Activated CD4-positive, alpha-beta memory T cell treated with anti-CD3 and anti-CD28 coated beads, Interleukin-2, amount 10 ng/mL, durations not matched to agents 7 days and 5 days (primary cell): Measurements from ENCODE around the gene FBXO11. TPM values are rescaled to one million over a fixed set of nuclear protein-coding genes. Genes with fewer than 3 reads are reported as not detected.

Experiments used
- CTCF ChIA-PET: fragments of 350-600 bp; sonication (Branson Sonifier 250); formaldehyde crosslinking; loops from one replicate; lab custom pipeline; 2021; ENCODE audit warnings: antibody characterized with exemption, inconsistent platforms; lab: Charles Lee
- POLR2A ChIA-PET: fragments of 350-600 bp; sonication (Branson Sonifier 250); formaldehyde crosslinking; loops from one replicate; lab custom pipeline; 2021; ENCODE audit warnings: antibody characterized with exemption; lab: Charles Lee
- DNase-seq: peaks from one replicate; pipeline ENCODE4 v3.0.0-alpha.2; 2020
- H3K27ac Mint-ChIP-seq: one replicate; pipeline ENCODE4 v1.8.0; 2021; ENCODE audit warnings: mild to moderate bottlenecking, mixed read lengths
- H3K27me3 Mint-ChIP-seq: one replicate; pipeline ENCODE4 v1.8.0; 2021; ENCODE audit warnings: mixed read lengths
- H3K36me3 Mint-ChIP-seq: one replicate; pipeline ENCODE4 v1.8.0; 2021; ENCODE audit warnings: low read depth, mixed read lengths
- H3K4me1 Mint-ChIP-seq: one replicate; pipeline ENCODE4 v1.8.0; 2021; ENCODE audit warnings: mixed read lengths
- H3K4me3 Mint-ChIP-seq: one replicate; pipeline ENCODE4 v1.8.0; 2021; ENCODE audit warnings: mild to moderate bottlenecking, mixed read lengths
- H3K9me3 Mint-ChIP-seq: one replicate; pipeline ENCODE4 v1.8.0; 2021; ENCODE audit warnings: mixed read lengths
- total RNA-seq, 2 experiments: library from RNA; stranded (reverse); gene quantifications; one replicate each; pipeline ENCODE4 v1.2.3, GENCODE V29; 2021

Gene FBXO11
- total RNA-seq, 2 experiments from 2014 or later: 59.4 to 59.7 TPM

- Mint-ChIP-seq H3K27ac (no peak overlapping the region), H3K27me3 (no peaks in the 10 kb centered on the region), H3K36me3 (peaks cover 33% of the 10 kb centered on the region), H3K4me3 (no peak overlapping the region), H3K4me1 (peaks cover 42% of the 10 kb centered on the region), H3K9me3 (no peaks in the 10 kb centered on the region)
- CTCF ChIA-PET: no interaction called here
- no peak for DNase-seq
- POLR2A ChIA-PET: no interaction called here
Measured at GRCh38 chr2:47892338-47892730, 14.0 kb downstream of the FBXO11 start.

GRCh38 chr2:47891369-47892337 lies 14.6 kb downstream of the FBXO11 start:
- no peak for DNase-seq
- POLR2A ChIA-PET: no interaction called here
- Mint-ChIP-seq H3K36me3 (peaks cover 29% of the 10 kb centered on the region), H3K27me3 (no peaks in the 10 kb centered on the region), H3K27ac (no peak overlapping the region), H3K4me3 (no peak overlapping the region), H3K9me3 (no peaks in the 10 kb centered on the region), H3K4me1 (peaks cover 37% of the 10 kb centered on the region)
- CTCF ChIA-PET: no interaction called here

- ChIA-PET CTCF (no interaction called here), POLR2A (interaction anchor here (1.3 kb wide), 1 partner anchor 11 kb away, joined by 4 read pairs; no protein-coding TSS in a partner anchor)
- no peak overlapping the region for H3K4me3 Mint-ChIP-seq
- DNase-seq: no peak
- peaks cover 29% of the 10 kb centered on the region for H3K4me1 Mint-ChIP-seq
- no peak overlapping the region for H3K27ac Mint-ChIP-seq
- H3K27me3 Mint-ChIP-seq: no peaks in the 10 kb centered on the region
- H3K9me3 Mint-ChIP-seq: no peaks in the 10 kb centered on the region
- peaks cover 23% of the 10 kb centered on the region for H3K36me3 Mint-ChIP-seq
Measured at GRCh38 chr2:47890711-47891368, 15.5 kb downstream of the FBXO11 start.

GRCh38 chr2:47888581-47889280 lies 17.6 kb downstream of the FBXO11 start:
- peaks cover 28% of the 10 kb centered on the region for H3K36me3 Mint-ChIP-seq
- H3K4me1 Mint-ChIP-seq: peaks cover 28% of the 10 kb centered on the region
- no peaks in the 10 kb centered on the region for H3K9me3 Mint-ChIP-seq
- DNase-seq: no peak
- no peaks in the 10 kb centered on the region for H3K27me3 Mint-ChIP-seq
- CTCF ChIA-PET: interaction anchor here (1.2 to 1.3 kb wide), 2 partner anchors 11 to 18 kb away, joined by 3 to 4 read pairs; no protein-coding TSS in a partner anchor
- H3K4me3 Mint-ChIP-seq: no peak overlapping the region
- POLR2A ChIA-PET: interaction anchor here (1.0 kb wide), 1 partner anchor 18 kb away, joined by 4 read pairs; the partner anchor contains the start of gene FBXO11
- H3K27ac Mint-ChIP-seq: no peak overlapping the region

GRCh38 chr2:47876912-47877311 lies 29.4 kb downstream of the FBXO11 start:
- no peak overlapping the region for H3K27ac Mint-ChIP-seq
- DNase-seq: no peak
- H3K36me3 Mint-ChIP-seq: peaks cover 17% of the 10 kb centered on the region
- peaks cover 12% of the 10 kb centered on the region for H3K4me1 Mint-ChIP-seq
- no peak overlapping the region for H3K4me3 Mint-ChIP-seq
- peaks cover under 1% of the 10 kb centered on the region for H3K9me3 Mint-ChIP-seq
- POLR2A ChIA-PET: no interaction called here
- H3K27me3 Mint-ChIP-seq: no peaks in the 10 kb centered on the region
- CTCF ChIA-PET: no interaction called here

GRCh38 chr2:47872941-47873340 lies 33.4 kb downstream of the FBXO11 start:
- peaks cover 33% of the 10 kb centered on the region for H3K36me3 Mint-ChIP-seq
- no peaks in the 10 kb centered on the region for H3K27me3 Mint-ChIP-seq
- POLR2A ChIA-PET: no interaction called here
- no peak for DNase-seq
- H3K4me3 Mint-ChIP-seq: no peak overlapping the region
- no peaks in the 10 kb centered on the region for H3K9me3 Mint-ChIP-seq
- H3K27ac Mint-ChIP-seq: no peak overlapping the region
- peaks cover 30% of the 10 kb centered on the region for H3K4me1 Mint-ChIP-seq
- CTCF ChIA-PET: interaction anchor here (1.0 kb wide), 1 partner anchor 9 kb away, joined by 3 read pairs; no protein-coding TSS in a partner anchor

GRCh38 chr2:47870641-47871540 lies 35.4 kb downstream of the FBXO11 start:
- ChIA-PET POLR2A (interaction anchor here (0.6 kb wide), 2 partner anchors 13 to 19 kb away, joined by 3 to 4 read pairs; no protein-coding TSS in a partner anchor), CTCF (interaction anchor here (0.6 to 1.4 kb wide), 2 partner anchors 18 to 29 kb away, joined by 3 to 4 read pairs; no protein-coding TSS in a partner anchor)
- Mint-ChIP-seq H3K9me3 (no peaks in the 10 kb centered on the region), H3K4me1 (peaks cover 37% of the 10 kb centered on the region), H3K36me3 (peaks cover 31% of the 10 kb centered on the region), H3K27me3 (no peaks in the 10 kb centered on the region), H3K4me3 (no peak overlapping the region), H3K27ac (no peak overlapping the region)
- DNase-seq: no peak

- Mint-ChIP-seq H3K4me3 (no peak overlapping the region), H3K9me3 (no peaks in the 10 kb centered on the region), H3K36me3 (peaks cover 31% of the 10 kb centered on the region), H3K27ac (no peak overlapping the region), H3K27me3 (no peaks in the 10 kb centered on the region), H3K4me1 (peaks cover 43% of the 10 kb centered on the region)
- DNase-seq: no peak
- CTCF ChIA-PET: interaction anchor here (0.7 to 1.4 kb wide), 3 partner anchors 12 to 552 kb away, joined by 3 to 5 read pairs (median 4); no protein-coding TSS in a partner anchor
- POLR2A ChIA-PET: interaction anchor here (0.6 kb wide), 2 partner anchors 14 to 18 kb away, joined by 3 to 4 read pairs; no protein-coding TSS in a partner anchor
Measured at GRCh38 chr2:47869859-47870595, 36.3 kb downstream of the FBXO11 start.

- Mint-ChIP-seq H3K36me3 (peaks cover 31% of the 10 kb centered on the region), H3K27ac (no peak overlapping the region), H3K27me3 (no peaks in the 10 kb centered on the region), H3K4me3 (no peak overlapping the region), H3K4me1 (peaks cover 47% of the 10 kb centered on the region), H3K9me3 (no peaks in the 10 kb centered on the region)
- no peak for DNase-seq
- POLR2A ChIA-PET: no interaction called here
- CTCF ChIA-PET: interaction anchor here (1.0 kb wide), 1 partner anchor 11 kb away, joined by 3 read pairs; no protein-coding TSS in a partner anchor
Measured at GRCh38 chr2:47868611-47869352, 37.5 kb downstream of the FBXO11 start.

GRCh38 chr2:47867205-47867604 lies 39.1 kb downstream of the FBXO11 start:
- POLR2A ChIA-PET: no interaction called here
- Mint-ChIP-seq H3K36me3 (peaks cover 27% of the 10 kb centered on the region), H3K9me3 (no peaks in the 10 kb centered on the region), H3K27me3 (no peaks in the 10 kb centered on the region), H3K4me1 (peaks cover 42% of the 10 kb centered on the region), H3K27ac (no peak overlapping the region), H3K4me3 (no peak overlapping the region)
- no peak for DNase-seq
- CTCF ChIA-PET: interaction anchor here (1.1 to 1.9 kb wide), 2 partner anchors 10 to 100 kb away, joined by 3 to 6 read pairs; no protein-coding TSS in a partner anchor

- ChIA-PET POLR2A (no interaction called here), CTCF (no interaction called here)
- H3K36me3 Mint-ChIP-seq: peaks cover 18% of the 10 kb centered on the region
- H3K4me1 Mint-ChIP-seq: peaks cover 25% of the 10 kb centered on the region
- H3K4me3 Mint-ChIP-seq: no peak overlapping the region
- no peak for DNase-seq
- no peaks in the 10 kb centered on the region for H3K27me3 Mint-ChIP-seq
- H3K9me3 Mint-ChIP-seq: no peaks in the 10 kb centered on the region
- H3K27ac Mint-ChIP-seq: no peak overlapping the region
Measured at GRCh38 chr2:47864566-47864965, 41.7 kb downstream of the FBXO11 start.
